DND-41 (cell line): ENCODE measurements around the gene HGFAC.

Source experiments
- CTCF ChIP-seq: IDR thresholded peaks from 2 replicates; pipeline ENCODE4 v1.5.1; 2012; ENCODE audit warnings: borderline replicate concordance, low read length, moderate library complexity, mild to moderate bottlenecking; ENCODE audit not compliant: poor library complexity, severe bottlenecking; ENCODE audit errors: extremely low read depth
- EZH2 ChIP-seq: IDR thresholded peaks from 3 replicates; pipeline ENCODE4 v1.6.1; 2012; ENCODE audit warnings: borderline replicate concordance, low read depth, mild to moderate bottlenecking, moderate library complexity, low read length, inconsistent platforms; ENCODE audit not compliant: severe bottlenecking

- TF ChIP-seq CTCF: no peak
- no peak for TF ChIP-seq EZH2
Measured at GRCh38 chr4:3478446-3479357, 36.9 kb downstream of the HGFAC start.
